ENCODE measurements around the gene NOXO1.
"Not testable (repeated sequence)": the region's sequence is repeated elsewhere in the genome, so short reads cannot be mapped to it uniquely, and the experiment has no call there.

The NOXO1 gene

DNA sequence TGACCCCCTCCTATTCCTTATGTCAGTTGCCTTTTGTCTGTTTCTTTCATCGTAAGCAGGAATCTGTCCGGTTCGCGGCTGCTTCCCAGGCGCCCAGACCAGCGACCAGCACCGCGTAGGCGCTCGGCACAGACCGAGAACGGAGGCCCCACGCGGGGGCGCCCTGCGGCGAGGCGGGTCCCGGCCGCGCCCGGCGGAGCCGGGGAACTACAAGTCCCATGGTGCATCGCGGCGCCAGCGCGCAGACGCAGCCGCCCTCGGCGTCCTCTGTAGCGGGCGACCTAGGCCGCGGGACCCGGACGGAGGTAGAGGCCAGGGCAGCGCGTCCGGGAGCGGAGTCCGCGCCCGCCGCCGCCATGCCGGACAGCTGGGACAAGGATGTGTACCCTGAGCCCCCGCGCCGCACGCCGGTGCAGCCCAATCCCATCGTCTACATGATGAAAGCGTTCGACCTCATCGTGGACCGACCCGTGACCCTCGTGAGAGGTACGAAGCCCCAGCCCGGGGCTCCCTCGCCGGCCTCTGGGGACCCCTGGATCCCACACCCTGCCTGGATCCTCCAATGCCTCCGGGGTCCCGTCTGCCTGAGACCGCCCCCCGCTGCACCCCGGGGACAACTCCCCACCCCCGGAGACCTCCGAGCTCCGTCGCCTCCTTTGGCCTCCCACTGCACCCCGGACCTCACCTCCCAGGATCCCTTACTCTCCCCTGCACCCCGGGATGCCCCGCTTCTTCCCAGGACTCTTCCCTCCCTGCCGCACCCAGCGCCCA, 21.8 kb downstream of the NOXO1 start, which contains the start of gene NDUFB10:
Gene NDUFB10, plus strand, starts transcription at position 270 of the 771 bp plus-strand sequence. Its CDS starts 87 bp downstream, at position 357.
- DNase-seq: peak; percentile 95

DNA sequence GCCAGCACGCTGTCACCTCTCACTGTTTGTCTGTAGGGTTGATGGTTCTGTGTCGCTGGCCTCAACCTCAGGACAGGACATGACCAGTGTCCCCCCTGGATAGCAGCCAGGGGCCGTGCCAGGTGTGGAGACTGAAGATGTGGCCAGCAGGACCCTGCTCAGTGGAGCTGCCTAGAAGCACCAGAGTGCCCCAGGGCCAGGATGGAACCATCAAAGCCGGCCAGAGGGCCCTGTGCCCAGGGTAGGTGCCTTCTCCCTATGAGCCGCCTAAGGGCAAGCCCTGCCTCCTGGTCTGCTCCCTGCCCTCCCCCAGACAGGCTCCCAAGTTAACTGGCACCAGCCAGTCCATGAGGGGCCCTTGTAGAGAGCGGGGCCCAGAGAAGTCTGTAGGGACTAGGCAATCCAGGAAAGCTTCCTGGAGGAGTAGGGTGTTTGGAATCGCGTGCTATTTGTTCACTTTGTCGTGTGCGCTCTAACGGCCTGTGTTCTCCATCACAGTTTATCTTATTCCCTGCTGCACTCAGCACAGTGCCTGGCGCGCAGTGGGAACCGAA, 22.5 kb downstream of the NOXO1 start:
- DNase-seq: no peak

DNA sequence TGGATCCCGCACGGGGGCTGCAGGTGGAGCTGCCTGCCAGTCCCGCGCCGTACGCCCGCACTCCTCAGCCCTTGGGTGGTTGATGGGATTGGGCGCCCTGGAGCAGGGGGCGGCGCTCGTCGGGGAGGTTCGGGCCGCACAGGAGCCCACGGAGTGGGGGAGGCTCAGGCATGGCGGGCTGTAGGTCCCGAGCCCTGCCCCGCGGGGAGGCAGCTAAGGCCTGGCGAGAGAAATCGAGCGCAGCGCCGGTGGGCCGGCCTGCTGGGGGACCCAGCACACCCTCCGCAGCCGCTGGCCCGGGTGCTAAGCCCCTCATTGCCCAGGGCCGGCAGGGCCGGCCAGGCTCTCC, 23.2 kb downstream of the NOXO1 start:
- not testable (repeated sequence) for DNase-seq

DNA sequence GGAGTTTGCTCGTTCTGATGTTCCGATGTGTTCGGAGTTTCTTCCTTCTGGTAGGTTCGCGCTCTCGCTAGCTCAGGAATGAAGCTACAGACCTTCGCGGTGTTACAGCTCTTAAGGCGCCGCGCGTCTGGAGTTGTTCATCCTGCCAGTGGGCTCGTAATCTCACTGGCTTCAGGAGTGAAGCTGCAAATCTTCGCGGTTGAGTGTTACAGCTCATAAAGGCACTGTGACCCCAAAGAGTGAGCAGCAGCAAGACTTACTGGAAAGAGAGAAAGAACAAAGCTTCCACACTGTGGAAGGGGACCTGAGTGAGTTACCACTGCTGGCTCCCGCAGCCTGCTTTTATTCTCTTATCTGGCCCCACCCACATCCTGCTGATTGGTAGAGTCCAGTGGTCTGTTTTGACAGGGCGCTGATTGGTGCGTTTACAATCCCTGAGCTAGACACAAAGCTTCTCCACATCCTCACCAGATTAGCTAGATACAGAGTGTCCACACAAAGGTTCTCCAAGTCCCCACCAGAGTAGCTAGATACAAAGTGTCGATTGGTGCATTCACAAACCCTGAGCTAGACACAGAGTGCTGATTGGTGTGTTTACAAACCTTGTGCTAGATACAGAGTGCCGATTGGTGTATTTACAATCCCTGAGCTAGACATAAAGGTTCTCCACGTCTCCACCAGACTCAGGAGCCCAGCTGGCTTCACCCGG, 23.7 kb downstream of the NOXO1 start:
- DNase-seq: not testable (repeated sequence)

DNA sequence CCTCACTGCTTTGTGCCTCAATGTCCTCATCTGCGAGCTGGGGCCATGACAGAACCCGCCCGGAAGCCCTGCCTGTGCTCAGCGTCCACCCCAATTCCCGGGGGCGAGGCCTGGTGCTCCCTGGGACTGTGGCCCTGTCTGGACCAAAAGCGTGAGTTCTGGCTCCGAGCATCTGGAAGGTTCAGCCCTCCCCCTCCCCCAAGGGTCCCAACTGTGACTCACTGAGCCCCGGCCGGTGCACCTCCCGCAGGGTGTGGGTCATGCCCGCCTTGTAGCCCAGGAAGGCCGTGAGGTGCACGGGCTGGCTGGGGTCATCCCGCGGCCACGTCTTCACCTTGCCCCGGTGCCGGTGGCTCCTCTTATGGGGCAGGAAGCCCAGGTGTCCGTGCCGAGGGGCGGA, 27.5 kb downstream of the NOXO1 start:
- DNase-seq: no peak

DNA sequence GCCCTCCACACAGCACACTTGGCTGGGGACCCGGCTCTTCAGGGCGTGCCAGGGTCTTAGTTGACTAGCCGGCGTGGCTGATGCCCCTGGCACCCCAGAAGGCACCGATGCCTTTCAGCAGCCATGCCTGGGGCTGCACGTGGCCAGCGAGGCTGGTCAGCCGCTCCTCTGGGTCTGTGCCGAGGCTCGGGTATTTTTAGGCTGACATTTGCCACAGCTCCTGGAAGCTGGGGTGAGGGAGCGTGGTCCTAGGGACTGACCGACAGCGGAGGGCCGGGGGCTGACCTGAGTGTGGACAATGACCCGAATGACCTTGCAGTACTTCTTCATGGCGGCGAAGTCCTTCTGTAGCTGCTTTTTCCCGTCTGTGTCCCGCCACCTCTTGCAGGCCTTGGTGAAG, 30.7 kb downstream of the NOXO1 start:
- no peak for DNase-seq

DNA sequence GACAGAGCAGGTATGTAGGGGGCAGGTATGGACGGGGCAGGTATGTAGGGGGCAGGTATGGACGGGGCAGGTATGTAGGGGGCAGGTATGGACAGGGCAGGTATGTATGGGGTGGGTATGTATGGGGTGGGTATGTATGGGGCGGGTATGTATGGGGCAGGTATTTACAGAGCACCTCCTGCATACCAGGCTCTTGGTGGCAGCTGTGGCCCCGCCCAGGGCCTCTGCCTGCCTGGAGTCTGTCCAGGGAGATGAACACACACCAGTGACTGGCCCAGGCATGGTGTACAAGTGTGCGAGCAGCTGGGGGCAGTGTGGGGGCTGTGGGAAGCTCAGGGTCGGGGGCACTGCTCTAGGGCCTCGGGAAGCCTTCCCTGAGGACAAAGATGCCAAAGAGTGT, 31.2 kb downstream of the NOXO1 start:
- no peak for DNase-seq

DNA sequence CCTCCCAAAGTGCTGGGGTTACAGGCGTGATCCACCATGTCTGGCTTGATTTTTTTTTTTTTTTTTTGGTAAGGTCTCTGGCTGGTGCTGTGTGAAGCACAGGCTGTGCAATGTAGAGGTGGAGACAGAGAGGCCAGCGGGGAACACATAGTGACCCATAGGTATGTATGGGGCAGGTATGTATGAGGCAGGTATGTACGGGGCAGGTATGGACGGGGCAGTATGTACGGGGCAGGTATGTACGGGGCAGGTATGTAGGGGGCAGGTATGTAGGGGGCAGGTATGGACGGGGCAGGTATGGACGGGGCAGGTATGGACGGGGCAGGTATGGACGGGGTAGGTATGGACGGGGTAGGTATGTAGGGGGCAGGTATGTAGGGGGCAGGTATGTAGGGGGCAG, 31.8 kb downstream of the NOXO1 start:
- DNase-seq: no peak

DNA sequence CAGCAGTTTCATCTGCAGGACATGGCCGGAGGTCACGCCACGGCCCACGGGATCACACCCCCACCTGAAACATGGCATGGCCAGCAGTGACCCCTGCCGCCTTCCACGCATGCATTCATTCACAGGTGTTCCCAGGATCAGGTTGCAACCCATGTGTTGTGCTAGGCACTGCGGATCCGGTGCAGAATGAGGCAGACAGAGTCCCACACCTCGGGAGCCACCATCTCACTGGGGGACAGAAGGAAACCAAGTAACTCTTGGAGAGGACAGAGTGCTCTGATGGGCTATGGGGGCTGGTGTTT, 33.9 kb downstream of the NOXO1 start:
- no peak for DNase-seq

DNA sequence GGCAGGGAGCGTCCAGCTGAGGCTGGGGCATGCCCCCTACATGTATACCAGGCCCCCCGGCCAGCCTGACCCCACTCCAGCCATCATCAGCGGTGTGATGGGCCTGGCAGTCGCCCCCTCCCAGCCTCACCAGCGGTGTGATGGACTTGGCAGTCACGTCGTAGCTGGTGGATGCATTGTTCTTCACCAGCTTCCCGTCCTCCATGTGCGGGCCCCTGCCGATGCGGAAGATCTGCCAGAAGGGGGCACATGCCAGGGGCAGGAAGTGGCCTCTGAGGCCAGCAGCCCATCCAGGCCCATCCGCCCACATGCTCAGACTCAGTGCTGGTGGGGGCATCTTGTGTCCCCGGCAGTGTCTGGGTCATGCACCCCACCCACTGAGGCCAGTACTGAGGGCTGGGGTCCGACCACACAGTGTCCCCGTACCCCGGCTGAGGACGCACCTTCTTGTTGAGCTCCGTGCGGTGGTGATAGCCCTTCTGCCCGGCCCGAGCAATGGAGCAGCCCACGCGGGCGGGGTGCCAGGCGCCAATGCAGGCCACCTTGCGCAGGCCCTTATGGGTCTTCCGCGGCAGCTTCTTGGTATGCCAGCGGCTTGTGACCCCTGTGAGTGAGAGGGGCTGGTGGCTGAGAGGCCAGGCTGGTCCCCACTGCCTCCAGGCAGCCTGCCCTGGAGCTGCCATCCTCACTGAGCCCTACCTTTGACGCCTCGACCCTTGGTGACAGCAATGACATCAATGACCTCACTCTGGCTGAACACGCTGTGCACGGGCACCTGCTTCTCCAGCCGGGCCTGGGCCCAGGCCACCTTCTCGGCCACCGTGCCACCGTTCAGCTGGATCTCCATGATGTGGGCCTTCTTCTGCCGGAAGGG, 34.5 kb downstream of the NOXO1 start:
- DNase-seq: no peak

DNA sequence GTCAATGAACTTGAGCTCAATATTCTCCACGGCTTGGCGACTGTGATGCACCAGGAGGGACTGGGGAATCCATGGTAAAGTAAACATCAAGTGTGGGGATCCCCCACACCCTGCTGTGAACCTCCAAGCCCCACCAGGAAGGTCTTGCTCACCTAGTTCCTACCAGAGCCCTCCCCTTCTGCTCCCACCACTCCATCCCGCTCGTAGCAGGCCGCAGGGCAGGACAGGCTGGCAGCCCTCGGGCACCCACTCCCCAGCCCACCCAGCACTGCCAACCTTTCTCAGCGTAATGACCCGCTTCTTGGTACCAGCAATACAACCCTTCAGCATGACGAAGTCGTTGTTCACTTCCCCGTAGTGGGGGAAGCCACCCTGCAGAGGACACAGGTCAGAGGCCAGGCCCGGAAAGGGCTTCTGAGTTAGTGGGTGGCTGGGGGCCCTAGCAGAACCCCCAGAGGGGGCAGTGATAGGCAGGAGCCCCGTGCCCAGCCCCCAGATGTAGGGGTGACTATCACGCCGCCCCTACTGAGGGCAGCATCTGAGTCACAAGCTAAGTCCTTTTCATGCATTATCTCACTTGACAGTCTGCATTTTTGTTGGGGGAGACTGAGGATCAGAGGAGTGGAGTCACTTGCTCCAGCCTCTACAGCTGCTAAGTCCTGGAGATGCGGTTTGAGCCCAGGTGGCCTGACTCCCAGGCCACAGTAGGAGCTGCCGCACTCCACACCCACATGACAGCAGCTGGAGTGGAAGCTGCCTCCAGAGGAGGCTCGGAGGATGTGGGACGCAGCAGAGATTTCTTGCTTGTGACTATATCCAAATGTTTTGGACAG, 35.5 kb downstream of the NOXO1 start:
- DNase-seq: no peak

DNA sequence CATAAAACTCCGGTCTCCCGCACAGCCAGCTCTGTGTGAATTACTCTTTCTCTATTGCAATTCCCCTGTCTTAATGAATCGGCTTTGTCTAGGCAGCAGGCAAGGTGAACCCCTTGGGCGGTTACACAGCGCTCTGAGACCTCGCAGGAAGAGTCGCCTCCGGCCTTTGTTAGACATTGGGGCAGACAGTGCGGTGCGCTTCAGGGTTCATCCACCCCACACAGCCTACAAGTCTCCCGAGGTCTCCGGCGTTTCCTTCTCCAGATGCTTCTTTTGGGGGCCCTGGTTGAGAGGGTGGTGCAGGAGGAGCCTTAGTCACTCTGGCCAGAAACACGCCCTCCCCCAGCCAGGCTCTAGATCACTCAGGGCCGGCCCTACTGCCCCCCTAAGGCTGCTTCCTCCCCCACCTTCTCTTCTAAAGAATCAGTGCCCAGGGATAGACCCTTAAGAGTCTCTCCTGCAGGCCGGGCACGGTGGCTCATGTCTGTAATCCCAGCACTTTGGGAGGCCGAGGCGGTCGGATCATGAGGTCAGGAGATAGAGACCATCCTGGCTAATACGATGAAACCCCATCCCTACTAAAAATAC, 36.6 kb downstream of the NOXO1 start:
- DNase-seq: no peak

DNA sequence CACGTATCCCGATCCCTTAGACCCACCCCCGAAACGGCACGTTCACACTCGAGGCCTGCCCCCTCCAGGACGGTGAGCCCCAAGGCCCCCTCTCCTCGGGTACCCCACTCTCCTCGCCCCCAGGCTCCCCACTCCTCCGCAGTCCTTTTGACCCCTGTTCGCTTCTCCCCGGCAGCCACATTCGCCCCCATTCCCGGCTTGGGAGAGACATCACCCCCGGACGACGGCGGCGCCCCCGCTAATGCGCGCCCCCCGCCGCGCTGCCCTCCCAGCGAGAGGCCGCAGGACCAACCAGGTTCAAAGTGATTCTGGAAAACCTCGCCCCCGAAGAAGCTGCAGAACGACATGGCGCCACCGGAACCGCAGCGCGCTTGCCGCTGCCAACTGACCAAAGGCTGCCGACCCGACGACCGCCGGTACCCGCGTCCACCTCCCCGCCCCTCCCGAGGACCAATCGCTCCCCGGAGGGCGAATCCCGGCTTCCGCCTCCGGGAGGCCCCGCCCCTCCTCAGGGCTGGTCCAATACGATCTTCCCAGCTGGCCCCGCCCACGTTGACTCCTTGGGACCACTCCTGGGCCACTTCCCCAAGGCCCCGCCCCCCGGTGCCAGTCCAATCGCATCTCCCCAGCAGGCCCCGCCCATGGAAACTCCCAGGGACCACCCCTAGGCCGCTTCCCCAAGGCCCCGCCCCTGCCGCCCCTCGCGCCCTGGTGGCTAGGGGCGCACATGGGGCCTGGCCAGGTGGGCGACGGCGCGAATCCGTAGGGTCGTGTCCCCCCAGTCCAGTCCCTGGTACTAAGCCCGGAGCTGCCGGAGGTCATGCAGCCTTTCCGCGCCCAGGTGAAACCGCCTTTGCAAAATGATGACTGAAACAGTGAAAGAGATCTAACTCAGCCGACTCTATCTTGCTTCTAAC, 38.2 kb downstream of the NOXO1 start, which contains the start of gene MSRB1:
Gene MSRB1, minus strand, starts transcription at position 390 of the 917 bp plus-strand sequence. Its CDS starts 43 bp downstream, at position 347.
- peak; percentile 100 for DNase-seq

DNA sequence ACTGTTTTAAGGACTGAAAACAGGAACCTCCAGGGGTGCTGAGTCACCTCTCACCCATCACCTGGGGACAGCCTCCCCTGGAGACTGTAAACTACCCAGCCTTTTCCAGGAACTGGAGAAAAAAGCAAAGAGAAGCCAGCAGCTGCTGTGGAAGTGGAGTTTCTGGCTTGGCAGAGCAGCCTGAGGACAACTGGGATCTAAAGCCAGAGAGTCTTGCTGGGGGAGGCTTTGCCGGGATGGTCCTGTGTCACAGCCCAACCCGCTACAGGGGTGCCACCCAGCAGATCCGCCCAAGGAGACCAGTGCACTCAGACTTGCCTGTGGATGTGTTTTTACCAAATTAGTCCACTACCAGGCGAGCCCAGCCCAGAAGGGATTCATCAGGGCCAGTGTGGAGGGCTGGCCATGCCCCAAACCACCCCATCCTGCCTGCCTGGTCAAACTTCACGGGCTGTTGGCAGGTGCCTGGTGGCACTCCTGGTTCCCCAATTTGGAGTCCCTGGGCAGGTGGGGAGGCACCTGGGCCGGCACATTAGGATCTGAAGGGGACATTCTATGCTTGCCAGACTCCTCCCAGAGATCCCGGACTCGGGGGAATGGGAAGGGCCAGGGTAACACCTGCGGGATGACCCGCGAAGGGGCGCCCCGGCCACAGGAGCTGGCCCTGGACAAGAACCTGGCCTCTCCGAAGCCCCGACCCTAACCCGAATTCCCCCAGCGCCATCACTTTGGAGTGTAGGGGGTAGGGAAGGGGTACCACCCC, 39.0 kb downstream of the NOXO1 start:
- no peak for DNase-seq

DNA sequence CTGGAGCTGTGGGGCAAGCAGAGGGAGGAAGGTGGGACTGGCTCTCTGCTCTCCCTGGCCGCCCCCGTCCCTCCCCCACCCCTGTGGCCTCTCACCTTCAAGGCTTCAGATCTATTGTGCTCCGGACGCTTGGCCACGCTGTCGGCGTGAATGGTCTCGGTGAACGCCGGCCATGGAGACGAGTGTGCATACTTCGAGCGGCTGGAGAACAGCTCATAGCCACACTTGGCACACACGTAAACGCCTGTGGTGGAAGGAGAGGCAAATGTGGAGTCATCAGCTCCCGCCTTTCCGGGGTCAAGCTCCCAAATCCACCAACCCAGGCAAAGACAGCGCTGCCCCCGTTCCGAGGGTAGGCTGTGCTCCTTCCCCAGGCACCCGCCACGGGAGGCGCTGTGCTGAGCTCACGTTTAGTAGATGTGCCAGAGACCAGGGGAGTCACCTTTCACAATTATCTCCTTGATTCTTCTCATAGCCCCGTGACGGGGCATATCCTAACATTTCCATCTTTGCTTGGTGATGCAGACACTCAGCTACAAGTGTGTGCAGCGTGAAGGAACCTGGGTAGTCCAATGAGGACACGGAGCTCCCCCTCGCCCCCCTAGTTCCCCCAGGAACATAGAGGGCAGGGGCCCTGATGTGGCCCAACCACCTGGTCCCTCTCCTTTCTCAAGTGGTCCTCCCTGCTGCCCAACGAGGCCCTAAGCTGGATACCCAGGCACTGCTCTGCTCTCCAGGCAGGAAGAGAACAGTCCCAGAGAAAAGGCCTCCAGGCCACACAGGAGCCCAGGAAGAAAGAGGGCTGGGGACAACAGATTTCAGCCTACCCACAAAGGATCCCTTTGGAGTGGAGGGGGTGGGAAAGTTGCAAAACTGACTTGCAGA, 39.9 kb downstream of the NOXO1 start:
- no peak for DNase-seq

DNA sequence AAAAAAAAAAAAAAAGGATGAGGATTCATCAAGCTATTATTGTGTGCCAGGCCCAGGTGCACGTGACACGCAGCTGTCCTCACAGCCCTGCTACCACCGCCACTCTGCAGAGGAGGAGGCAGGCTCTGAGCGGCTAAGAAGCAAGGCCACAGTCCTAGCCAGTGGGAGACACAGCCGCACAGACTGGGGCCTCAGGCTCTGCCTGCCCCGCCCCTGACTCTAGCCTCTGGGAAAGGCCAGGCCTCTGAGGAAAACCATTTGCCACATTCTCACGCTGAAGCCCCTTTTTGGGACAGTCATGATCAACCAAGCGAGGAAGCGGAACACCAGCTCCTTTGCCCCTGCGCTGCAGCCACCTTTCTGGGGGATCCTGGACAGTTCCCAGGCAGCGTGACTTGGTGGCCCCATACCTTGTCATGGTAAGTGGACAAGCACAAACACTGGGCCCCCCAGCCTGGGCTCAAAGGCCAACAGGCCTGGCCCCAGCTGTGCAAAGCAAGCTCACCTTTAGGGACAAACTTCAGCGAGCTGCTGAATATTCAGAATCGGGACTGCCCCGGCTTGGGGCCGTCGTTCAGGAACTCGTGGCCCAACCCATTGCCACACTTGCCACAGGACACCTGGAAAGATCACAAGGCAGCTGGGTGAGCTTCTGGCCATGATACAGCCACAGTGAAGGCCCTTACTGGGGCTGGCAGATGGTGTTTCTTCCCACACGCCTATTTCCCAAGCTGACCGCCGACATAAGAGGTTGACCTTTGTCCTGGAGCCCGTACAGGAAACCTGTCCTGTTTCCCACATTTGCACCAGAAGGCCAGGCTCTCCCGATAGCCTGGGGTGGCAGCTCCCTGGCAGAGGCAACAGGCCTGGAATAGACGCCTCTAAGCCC, 40.8 kb downstream of the NOXO1 start:
- no peak for DNase-seq

DNA sequence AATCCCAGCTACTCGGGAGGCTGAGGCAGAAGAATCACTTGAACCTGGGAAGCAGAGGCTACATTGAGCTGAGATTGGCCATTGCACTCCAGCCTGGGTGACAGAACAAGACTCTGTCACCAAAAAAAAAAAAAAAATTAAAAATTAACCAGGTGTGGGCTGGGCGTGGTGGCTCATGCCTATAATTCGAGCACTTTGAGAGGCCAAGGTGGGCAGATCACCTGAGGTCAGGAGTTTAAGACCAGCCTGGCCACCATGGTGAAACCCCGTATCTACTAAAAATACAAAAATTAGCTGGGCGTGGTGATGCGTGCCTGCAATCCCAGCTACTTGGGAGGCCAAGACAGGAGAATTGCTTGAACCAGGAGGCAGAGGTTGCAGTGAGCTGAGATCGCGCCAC, 41.4 kb downstream of the NOXO1 start:
- DNase-seq: not testable (repeated sequence)

DNA sequence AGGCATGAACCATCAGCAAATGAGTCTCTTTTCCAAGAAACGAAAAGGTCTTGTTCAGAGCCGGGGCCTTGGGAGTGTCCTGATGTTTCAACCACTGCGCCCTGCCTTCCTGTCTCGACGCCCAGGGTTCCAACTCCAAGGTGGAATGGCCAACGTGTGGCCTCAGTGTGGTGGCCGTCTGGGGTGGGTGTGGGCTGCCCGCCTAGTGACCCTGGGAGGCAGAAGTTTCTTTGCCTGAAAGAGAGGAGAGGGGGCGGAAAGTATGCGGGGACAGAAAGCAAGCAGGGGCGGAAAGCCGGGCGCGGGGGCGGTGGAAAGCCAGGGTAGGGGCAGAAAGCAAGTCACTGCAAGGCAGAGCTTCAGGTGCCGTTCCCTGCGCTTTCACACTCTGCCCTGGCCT, 42.4 kb downstream of the NOXO1 start:
- no peak for DNase-seq

All from CD4-positive, alpha-beta T cell treated with Interleukin-17A for 4 hours (primary cell).